Measurements from ENCODE around the gene CLEC2D.
"Not testable (repeated sequence)": the region's sequence is repeated elsewhere in the genome, so short reads cannot be mapped to it uniquely, and the experiment has no call there.

Gene CLEC2D

GRCh38 chr12:9704561-9704960, 35.0 kb downstream of the CLEC2D start:
- H3K9ac ChIP-seq (ENCODE audit: low read depth, low read length); H3K9me3 ChIP-seq (ENCODE audit: control insufficient read depth, insufficient read depth, low read length); H3K36me3 ChIP-seq (ENCODE audit: control insufficient read depth, insufficient read depth, low read length); H3K4me3 ChIP-seq (ENCODE audit: low read depth, low read length); H3K27me3 ChIP-seq (ENCODE audit: control insufficient read depth, insufficient read depth, low read length); H3K4me1 ChIP-seq (ENCODE audit: control insufficient read depth, insufficient read depth, low read length): not testable (repeated sequence)

DNA sequence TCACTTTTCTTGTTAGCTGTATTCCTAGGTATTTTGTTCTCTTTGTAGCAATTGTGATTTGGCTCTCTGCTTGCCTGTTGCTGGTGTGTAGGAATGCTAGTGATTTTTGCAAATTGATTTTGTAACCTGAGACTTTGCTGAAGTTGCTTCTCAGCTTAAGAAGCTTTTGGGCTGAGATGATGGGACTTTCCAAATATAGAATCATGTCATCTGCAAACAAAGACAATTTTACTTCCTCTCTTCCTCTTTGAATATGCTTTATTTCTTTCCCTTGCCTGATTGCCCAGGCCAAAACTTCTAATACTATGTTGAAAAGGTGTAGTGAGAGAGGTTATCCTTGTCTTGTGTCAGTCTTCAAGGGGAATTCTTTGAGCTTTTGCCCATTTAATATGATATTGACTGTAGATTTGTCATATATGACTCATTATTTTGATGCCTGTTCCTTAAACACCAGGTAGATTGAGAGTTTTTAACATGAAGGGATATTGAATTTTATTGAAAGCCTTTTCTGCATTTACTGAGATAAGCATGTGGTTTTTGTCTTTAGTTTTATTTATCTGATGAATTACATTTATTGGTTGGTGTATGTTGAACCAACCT, 36.7 kb downstream of the CLEC2D start:
- no peaks in the 10 kb centered on the region for H3K4me1 ChIP-seq (ENCODE audit: control insufficient read depth, insufficient read depth, low read length)
- H3K4me3 ChIP-seq (ENCODE audit: low read depth, low read length) = no peak overlapping the region
- no peak overlapping the region for H3K9ac ChIP-seq (ENCODE audit: low read depth, low read length)
- no peaks in the 10 kb centered on the region for H3K27me3 ChIP-seq (ENCODE audit: control insufficient read depth, insufficient read depth, low read length)
- no peaks in the 10 kb centered on the region for H3K36me3 ChIP-seq (ENCODE audit: control insufficient read depth, insufficient read depth, low read length)
- H3K9me3 ChIP-seq (ENCODE audit: control insufficient read depth, insufficient read depth, low read length) = no peaks in the 10 kb centered on the region

- H3K9ac ChIP-seq (ENCODE audit: low read depth, low read length) = no peak overlapping the region
Observed at GRCh38 chr12:9707356-9707755, 37.8 kb downstream of the CLEC2D start.

DNA sequence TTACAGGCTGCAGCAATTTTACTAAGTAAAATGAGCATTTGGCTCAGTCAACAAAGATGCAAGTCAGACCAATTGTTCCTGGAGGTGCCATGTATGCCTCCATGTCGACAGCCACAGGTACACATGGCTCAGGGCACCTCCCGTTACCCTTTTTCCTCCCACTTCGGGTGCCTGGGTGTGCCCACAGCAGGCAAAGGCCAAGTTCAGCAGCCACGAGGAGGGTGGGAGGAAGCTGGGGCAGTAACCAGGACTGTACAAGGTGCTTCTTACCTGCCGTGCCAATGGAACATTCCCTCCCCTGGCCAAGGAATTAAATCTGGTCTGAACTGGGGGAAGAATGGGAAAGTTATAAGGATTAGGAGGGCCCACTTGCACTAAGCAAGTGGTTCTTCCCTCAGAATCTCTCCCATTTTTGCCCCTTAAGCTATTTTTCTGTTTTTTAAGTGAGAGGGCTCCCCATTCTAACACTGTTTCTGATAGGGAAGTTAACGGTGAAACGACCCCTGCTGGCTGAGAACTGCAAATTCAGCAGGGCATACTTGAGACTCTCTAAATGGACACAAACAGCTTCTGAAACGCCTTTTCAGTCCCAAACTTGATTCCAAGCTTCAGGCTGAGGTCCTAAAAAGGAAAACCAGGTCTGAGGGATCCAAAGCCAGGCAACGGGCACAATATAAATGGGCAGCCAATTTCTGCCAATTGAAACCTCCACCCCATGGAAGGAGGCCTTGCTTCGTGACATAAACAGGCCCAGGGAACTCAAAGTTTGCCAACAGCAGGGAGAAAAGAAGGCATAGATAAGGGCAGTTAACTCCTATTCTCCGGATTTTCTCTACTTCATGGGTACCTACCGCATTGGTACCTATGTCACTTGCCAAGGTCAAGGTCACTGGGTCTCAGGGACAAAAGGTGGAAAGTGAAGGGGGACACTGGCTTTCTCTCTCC, 38.6 kb downstream of the CLEC2D start:
- no peaks in the 10 kb centered on the region for H3K36me3 ChIP-seq (ENCODE audit: control insufficient read depth, insufficient read depth, low read length)
- H3K9ac ChIP-seq (ENCODE audit: low read depth, low read length) = no peak overlapping the region
- no peaks in the 10 kb centered on the region for H3K4me1 ChIP-seq (ENCODE audit: control insufficient read depth, insufficient read depth, low read length)
- H3K9me3 ChIP-seq (ENCODE audit: control insufficient read depth, insufficient read depth, low read length) = no peaks in the 10 kb centered on the region
- H3K4me3 ChIP-seq (ENCODE audit: low read depth, low read length) = no peak overlapping the region
- no peaks in the 10 kb centered on the region for H3K27me3 ChIP-seq (ENCODE audit: control insufficient read depth, insufficient read depth, low read length)

More at GRCh38 chr12:9707356-9707755, 37.8 kb downstream of the CLEC2D start:
- H3K36me3 ChIP-seq (ENCODE audit: control insufficient read depth, insufficient read depth, low read length) = no peaks in the 10 kb centered on the region
- no peaks in the 10 kb centered on the region for H3K9me3 ChIP-seq (ENCODE audit: control insufficient read depth, insufficient read depth, low read length)
- H3K27me3 ChIP-seq (ENCODE audit: control insufficient read depth, insufficient read depth, low read length) = no peaks in the 10 kb centered on the region
- H3K4me3 ChIP-seq (ENCODE audit: low read depth, low read length) = no peak overlapping the region
- no peaks in the 10 kb centered on the region for H3K4me1 ChIP-seq (ENCODE audit: control insufficient read depth, insufficient read depth, low read length)

- H3K9ac ChIP-seq (ENCODE audit: low read depth, low read length) = no peak overlapping the region
- H3K9me3 ChIP-seq (ENCODE audit: control insufficient read depth, insufficient read depth, low read length) = no peaks in the 10 kb centered on the region
- H3K4me3 ChIP-seq (ENCODE audit: low read depth, low read length) = no peak overlapping the region
- H3K4me1 ChIP-seq (ENCODE audit: control insufficient read depth, insufficient read depth, low read length) = no peaks in the 10 kb centered on the region
- H3K36me3 ChIP-seq (ENCODE audit: control insufficient read depth, insufficient read depth, low read length) = no peaks in the 10 kb centered on the region
- no peaks in the 10 kb centered on the region for H3K27me3 ChIP-seq (ENCODE audit: control insufficient read depth, insufficient read depth, low read length)
Observed at GRCh38 chr12:9708853-9709252, 39.3 kb downstream of the CLEC2D start.

DNA sequence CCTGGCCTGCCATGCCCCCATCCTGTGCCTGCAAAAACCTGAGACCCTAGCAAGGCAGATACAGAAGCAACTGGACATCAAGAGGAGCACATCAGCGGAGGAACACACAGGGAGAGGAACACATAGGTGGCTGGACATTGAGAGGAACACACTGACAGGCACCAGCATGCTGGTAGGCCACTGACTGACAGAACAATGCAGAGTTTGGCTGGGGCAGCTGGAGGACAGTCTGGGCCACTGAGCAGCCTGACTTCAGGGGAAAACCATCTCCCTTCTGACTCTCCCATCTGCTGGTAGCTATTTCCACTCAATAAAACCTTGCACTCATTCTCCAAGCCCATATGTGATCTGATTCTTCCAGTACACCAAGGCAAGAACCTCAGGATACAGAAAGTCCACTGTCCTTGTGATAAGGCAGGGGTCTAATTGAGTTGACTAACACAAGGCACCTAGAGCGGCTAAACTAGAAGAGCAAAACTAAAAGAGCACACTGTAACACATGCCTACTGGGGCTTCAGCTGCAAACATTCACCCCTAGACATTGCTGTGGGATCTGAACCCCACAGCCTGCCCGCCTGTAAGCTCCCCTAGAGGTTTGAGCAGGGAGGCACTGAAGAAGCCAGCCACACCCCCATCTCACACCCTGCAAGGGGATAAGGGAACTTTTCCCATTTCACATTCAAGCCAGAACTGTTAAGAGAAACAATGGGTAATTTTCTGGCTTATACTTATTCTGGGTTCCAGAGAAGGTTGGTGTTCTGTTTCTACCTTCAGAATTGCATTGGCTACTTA, 41.3 kb downstream of the CLEC2D start:
- no peak overlapping the region for H3K9ac ChIP-seq (ENCODE audit: low read depth, low read length)

DNA sequence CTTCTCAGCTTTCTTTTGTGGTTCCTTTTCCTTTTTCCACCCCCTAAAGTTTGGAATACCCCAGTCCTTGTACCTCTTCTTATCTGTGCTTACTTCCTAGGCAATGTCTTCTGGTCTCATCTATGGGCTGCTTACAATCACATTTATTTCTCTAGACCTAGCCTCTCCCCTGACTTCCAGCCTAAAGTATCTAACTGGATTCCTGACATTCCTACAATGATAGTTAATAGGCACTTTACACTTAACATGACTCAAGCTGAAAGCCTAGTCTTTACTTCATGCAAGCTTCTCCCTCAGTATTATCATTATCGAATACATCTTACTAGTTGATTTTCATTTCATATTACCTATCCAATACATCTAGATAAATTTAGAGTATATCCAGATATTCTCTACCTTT, 42.2 kb downstream of the CLEC2D start:
- H3K9me3 ChIP-seq (ENCODE audit: control insufficient read depth, insufficient read depth, low read length) = no peaks in the 10 kb centered on the region
- H3K4me3 ChIP-seq (ENCODE audit: low read depth, low read length) = no peak overlapping the region
- H3K9ac ChIP-seq (ENCODE audit: low read depth, low read length) = no peak overlapping the region
- H3K36me3 ChIP-seq (ENCODE audit: control insufficient read depth, insufficient read depth, low read length) = no peaks in the 10 kb centered on the region
- H3K4me1 ChIP-seq (ENCODE audit: control insufficient read depth, insufficient read depth, low read length) = no peaks in the 10 kb centered on the region
- H3K27me3 ChIP-seq (ENCODE audit: control insufficient read depth, insufficient read depth, low read length) = no peaks in the 10 kb centered on the region

More for the DNA sequence above, 41.3 kb downstream of the CLEC2D start:
- no peak overlapping the region for H3K4me3 ChIP-seq (ENCODE audit: low read depth, low read length)
- H3K27me3 ChIP-seq (ENCODE audit: control insufficient read depth, insufficient read depth, low read length) = no peaks in the 10 kb centered on the region
- no peaks in the 10 kb centered on the region for H3K4me1 ChIP-seq (ENCODE audit: control insufficient read depth, insufficient read depth, low read length)
- H3K9me3 ChIP-seq (ENCODE audit: control insufficient read depth, insufficient read depth, low read length) = no peaks in the 10 kb centered on the region
- no peaks in the 10 kb centered on the region for H3K36me3 ChIP-seq (ENCODE audit: control insufficient read depth, insufficient read depth, low read length)

GRCh38 chr12:9713032-9713558, 43.6 kb downstream of the CLEC2D start:
- H3K36me3 ChIP-seq (ENCODE audit: control insufficient read depth, insufficient read depth, low read length); H3K9me3 ChIP-seq (ENCODE audit: control insufficient read depth, insufficient read depth, low read length); H3K4me1 ChIP-seq (ENCODE audit: control insufficient read depth, insufficient read depth, low read length); H3K27me3 ChIP-seq (ENCODE audit: control insufficient read depth, insufficient read depth, low read length); H3K4me3 ChIP-seq (ENCODE audit: low read depth, low read length); H3K9ac ChIP-seq (ENCODE audit: low read depth, low read length): not testable (repeated sequence)

- H3K9ac ChIP-seq (ENCODE audit: low read depth, low read length) = no peak overlapping the region
- H3K36me3 ChIP-seq (ENCODE audit: control insufficient read depth, insufficient read depth, low read length) = no peaks in the 10 kb centered on the region
- H3K4me3 ChIP-seq (ENCODE audit: low read depth, low read length) = no peak overlapping the region
- no peaks in the 10 kb centered on the region for H3K4me1 ChIP-seq (ENCODE audit: control insufficient read depth, insufficient read depth, low read length)
- no peaks in the 10 kb centered on the region for H3K9me3 ChIP-seq (ENCODE audit: control insufficient read depth, insufficient read depth, low read length)
- no peaks in the 10 kb centered on the region for H3K27me3 ChIP-seq (ENCODE audit: control insufficient read depth, insufficient read depth, low read length)
Observed at GRCh38 chr12:9717070-9717925, 47.8 kb downstream of the CLEC2D start.

GRCh38 chr12:9718968-9719367, 49.5 kb downstream of the CLEC2D start:
- H3K27me3 ChIP-seq (ENCODE audit: control insufficient read depth, insufficient read depth, low read length) = no peaks in the 10 kb centered on the region
- no peaks in the 10 kb centered on the region for H3K9me3 ChIP-seq (ENCODE audit: control insufficient read depth, insufficient read depth, low read length)
- no peak overlapping the region for H3K4me3 ChIP-seq (ENCODE audit: low read depth, low read length)
- no peak overlapping the region for H3K9ac ChIP-seq (ENCODE audit: low read depth, low read length)
- H3K36me3 ChIP-seq (ENCODE audit: control insufficient read depth, insufficient read depth, low read length) = no peaks in the 10 kb centered on the region
- H3K4me1 ChIP-seq (ENCODE audit: control insufficient read depth, insufficient read depth, low read length) = no peaks in the 10 kb centered on the region

GRCh38 chr12:9719790-9720189, 50.3 kb downstream of the CLEC2D start:
- Histone ChIP-seq H3K4me3 (ENCODE audit: low read depth, low read length) (no peak overlapping the region), H3K4me1 (ENCODE audit: control insufficient read depth, insufficient read depth, low read length) (no peaks in the 10 kb centered on the region), H3K27me3 (ENCODE audit: control insufficient read depth, insufficient read depth, low read length) (no peaks in the 10 kb centered on the region), H3K9ac (ENCODE audit: low read depth, low read length) (no peak overlapping the region), H3K36me3 (ENCODE audit: control insufficient read depth, insufficient read depth, low read length) (no peaks in the 10 kb centered on the region), H3K9me3 (ENCODE audit: control insufficient read depth, insufficient read depth, low read length) (no peaks in the 10 kb centered on the region)

Data from iPS-15b (cell line).